Measurements from ENCODE around the gene PLAC8L1.
"Not testable (repeated sequence)": the region's sequence is repeated elsewhere in the genome, so short reads cannot be mapped to it uniquely, and the experiment has no call there.

The PLAC8L1 gene

GRCh38 chr5:146105477-146105876, at the start of gene PLAC8L1:
Gene PLAC8L1, minus strand, starts transcription at chr5:146105577. Its CDS starts 1,266 bp downstream, at chr5:146104311.
- Histone ChIP-seq H3K36me3 (ENCODE audit: control insufficient read depth, insufficient read depth, low read length) (peaks cover 11% of the 10 kb centered on the region; the same call in 1 of the 2 replicates), H3K9ac (ENCODE audit: low read depth, low read length) (no peak within 1 kb of the TSS)

DNA sequence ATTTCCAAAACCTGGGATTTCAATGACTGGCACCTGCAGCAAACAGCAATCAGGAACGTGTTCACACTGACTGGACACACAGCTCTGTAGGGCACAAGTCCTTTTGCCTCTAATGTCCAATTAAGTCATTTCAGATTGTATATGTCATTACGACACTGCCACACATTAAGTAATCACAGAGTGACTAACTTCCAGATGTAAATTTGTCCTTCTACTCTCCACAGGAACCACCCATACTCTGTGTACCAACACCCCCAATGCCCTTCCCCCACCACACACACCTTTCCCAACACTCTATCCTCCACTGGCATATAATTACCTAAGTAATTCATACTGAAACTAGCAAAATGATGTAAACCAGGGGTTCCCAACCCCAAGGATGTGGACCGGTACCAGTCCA, 46.6 kb upstream of the PLAC8L1 start:
- no peaks in the 10 kb centered on the region for H3K4me1 ChIP-seq (ENCODE audit: control insufficient read depth, insufficient read depth, low read length)
- H3K4me3 ChIP-seq (ENCODE audit: low read depth, low read length) = no peak overlapping the region
- H3K36me3 ChIP-seq (ENCODE audit: control insufficient read depth, insufficient read depth, low read length) = peaks cover 100% of the 10 kb centered on the region
- no peak overlapping the region for H3K9ac ChIP-seq (ENCODE audit: low read depth, low read length)
- no peaks in the 10 kb centered on the region for H3K27me3 ChIP-seq (ENCODE audit: control insufficient read depth, insufficient read depth, low read length)
- H3K9me3 ChIP-seq (ENCODE audit: control insufficient read depth, insufficient read depth, low read length) = no peaks in the 10 kb centered on the region
- no peak overlapping the region for H3K27ac ChIP-seq (ENCODE audit: low read depth, low read length)

More at GRCh38 chr5:146105477-146105876, at the start of gene PLAC8L1:
- H3K27ac ChIP-seq (ENCODE audit: low read depth, low read length) = no peak within 1 kb of the TSS
- H3K27me3 ChIP-seq (ENCODE audit: control insufficient read depth, insufficient read depth, low read length) = no peaks in the 10 kb centered on the region
- H3K4me3 ChIP-seq (ENCODE audit: low read depth, low read length) = no peak within 1 kb of the TSS
- H3K4me1 ChIP-seq (ENCODE audit: control insufficient read depth, insufficient read depth, low read length) = peaks cover 15% of the 10 kb centered on the region
- no peaks in the 10 kb centered on the region for H3K9me3 ChIP-seq (ENCODE audit: control insufficient read depth, insufficient read depth, low read length)

- H3K27me3 ChIP-seq (ENCODE audit: control insufficient read depth, insufficient read depth, low read length) = no peaks in the 10 kb centered on the region
- H3K9ac ChIP-seq (ENCODE audit: low read depth, low read length) = no peak overlapping the region
- no peak overlapping the region for H3K27ac ChIP-seq (ENCODE audit: low read depth, low read length)
- no peaks in the 10 kb centered on the region for H3K4me1 ChIP-seq (ENCODE audit: control insufficient read depth, insufficient read depth, low read length)
- H3K36me3 ChIP-seq (ENCODE audit: control insufficient read depth, insufficient read depth, low read length) = peaks cover 98% of the 10 kb centered on the region
- H3K9me3 ChIP-seq (ENCODE audit: control insufficient read depth, insufficient read depth, low read length) = no peaks in the 10 kb centered on the region
- H3K4me3 ChIP-seq (ENCODE audit: low read depth, low read length) = no peak overlapping the region
These were observed 32.6 kb upstream of the PLAC8L1 start for GRCh38 chr5:146137967-146138403.

GRCh38 chr5:146130440-146131045, 25.2 kb upstream of the PLAC8L1 start:
- H3K36me3 ChIP-seq (ENCODE audit: control insufficient read depth, insufficient read depth, low read length) = peaks cover 100% of the 10 kb centered on the region
- H3K4me1 ChIP-seq (ENCODE audit: control insufficient read depth, insufficient read depth, low read length) = no peaks in the 10 kb centered on the region
- no peaks in the 10 kb centered on the region for H3K9me3 ChIP-seq (ENCODE audit: control insufficient read depth, insufficient read depth, low read length)
- no peak overlapping the region for H3K9ac ChIP-seq (ENCODE audit: low read depth, low read length)
- H3K27ac ChIP-seq (ENCODE audit: low read depth, low read length) = no peak overlapping the region
- H3K27me3 ChIP-seq (ENCODE audit: control insufficient read depth, insufficient read depth, low read length) = no peaks in the 10 kb centered on the region
- no peak overlapping the region for H3K4me3 ChIP-seq (ENCODE audit: low read depth, low read length)

DNA sequence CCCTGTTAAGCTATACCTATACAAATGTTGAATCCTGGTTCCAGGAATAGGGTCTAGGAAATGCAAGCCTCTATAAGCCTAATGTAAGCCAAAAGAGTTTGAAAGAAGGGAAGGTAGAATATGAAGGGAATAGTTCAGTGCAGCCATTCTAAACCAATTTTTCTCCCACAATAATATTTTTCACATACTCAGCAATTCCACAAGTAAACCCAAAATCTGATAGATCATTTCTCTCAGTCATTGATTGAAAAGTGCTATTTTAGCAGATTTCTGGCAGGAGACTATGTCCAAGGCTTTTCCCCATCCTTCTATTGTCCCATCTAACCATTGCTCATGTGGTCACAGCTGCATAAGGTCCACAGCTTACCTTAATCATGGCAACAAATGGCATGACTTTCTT, 20.7 kb upstream of the PLAC8L1 start:
- H3K9ac ChIP-seq (ENCODE audit: low read depth, low read length) = no peak overlapping the region
- no peaks in the 10 kb centered on the region for H3K27me3 ChIP-seq (ENCODE audit: control insufficient read depth, insufficient read depth, low read length)
- no peaks in the 10 kb centered on the region for H3K9me3 ChIP-seq (ENCODE audit: control insufficient read depth, insufficient read depth, low read length)
- H3K36me3 ChIP-seq (ENCODE audit: control insufficient read depth, insufficient read depth, low read length) = peaks cover 100% of the 10 kb centered on the region
- H3K27ac ChIP-seq (ENCODE audit: low read depth, low read length) = no peak overlapping the region
- no peak overlapping the region for H3K4me3 ChIP-seq (ENCODE audit: low read depth, low read length)
- no peaks in the 10 kb centered on the region for H3K4me1 ChIP-seq (ENCODE audit: control insufficient read depth, insufficient read depth, low read length)

DNA sequence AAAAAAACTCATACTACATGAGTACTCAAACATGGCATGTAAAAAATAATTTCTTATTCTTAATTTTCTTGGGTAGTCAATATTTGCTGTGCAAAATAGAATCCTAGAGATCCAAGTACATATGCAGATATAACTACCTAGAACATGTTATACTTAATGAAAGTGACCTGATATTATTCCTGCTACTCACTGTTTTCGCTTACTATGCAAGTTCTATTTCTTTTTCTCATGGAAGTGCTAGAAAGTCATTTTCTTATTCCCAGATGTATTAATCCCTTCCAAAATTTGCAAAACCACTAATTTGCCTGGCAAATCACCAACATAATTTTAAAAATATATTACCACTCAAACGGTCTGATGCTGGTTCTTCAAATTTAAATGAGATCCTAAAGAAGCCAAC, 19.2 kb upstream of the PLAC8L1 start:
- Histone ChIP-seq H3K4me3 (ENCODE audit: low read depth, low read length) (no peak overlapping the region), H3K9ac (ENCODE audit: low read depth, low read length) (no peak overlapping the region), H3K36me3 (ENCODE audit: control insufficient read depth, insufficient read depth, low read length) (peaks cover 100% of the 10 kb centered on the region), H3K27me3 (ENCODE audit: control insufficient read depth, insufficient read depth, low read length) (no peaks in the 10 kb centered on the region), H3K9me3 (ENCODE audit: control insufficient read depth, insufficient read depth, low read length) (no peaks in the 10 kb centered on the region), H3K4me1 (ENCODE audit: control insufficient read depth, insufficient read depth, low read length) (no peaks in the 10 kb centered on the region), H3K27ac (ENCODE audit: low read depth, low read length) (no peak overlapping the region)

DNA sequence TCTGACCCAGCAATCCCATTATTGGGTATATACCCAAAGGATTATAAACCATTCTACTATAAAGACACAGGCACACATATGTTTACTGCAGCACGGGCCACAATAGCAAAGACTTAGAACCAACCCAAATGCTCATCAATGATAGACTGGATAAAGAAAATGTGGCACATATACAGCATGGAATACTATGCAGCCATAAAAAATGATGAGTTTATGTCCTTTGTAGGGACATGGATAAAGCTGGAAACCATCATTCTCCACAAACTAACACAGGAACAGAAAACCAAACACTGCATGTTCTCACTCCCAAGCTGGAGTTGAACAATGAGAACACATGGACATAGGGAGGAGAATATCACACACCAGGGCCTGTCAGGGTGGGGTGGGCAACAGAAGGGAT, 16.1 kb upstream of the PLAC8L1 start:
- H3K27ac ChIP-seq (ENCODE audit: low read depth, low read length); H3K27me3 ChIP-seq (ENCODE audit: control insufficient read depth, insufficient read depth, low read length); H3K4me3 ChIP-seq (ENCODE audit: low read depth, low read length); H3K9me3 ChIP-seq (ENCODE audit: control insufficient read depth, insufficient read depth, low read length); H3K9ac ChIP-seq (ENCODE audit: low read depth, low read length); H3K4me1 ChIP-seq (ENCODE audit: control insufficient read depth, insufficient read depth, low read length): not testable (repeated sequence)
- peaks cover 100% of the 10 kb centered on the region for H3K36me3 ChIP-seq (ENCODE audit: control insufficient read depth, insufficient read depth, low read length)

GRCh38 chr5:146118322-146118721, 12.9 kb upstream of the PLAC8L1 start:
- no peak overlapping the region for H3K27ac ChIP-seq (ENCODE audit: low read depth, low read length)
- H3K4me3 ChIP-seq (ENCODE audit: low read depth, low read length) = no peak overlapping the region
- no peaks in the 10 kb centered on the region for H3K27me3 ChIP-seq (ENCODE audit: control insufficient read depth, insufficient read depth, low read length)
- H3K9me3 ChIP-seq (ENCODE audit: control insufficient read depth, insufficient read depth, low read length) = no peaks in the 10 kb centered on the region
- H3K36me3 ChIP-seq (ENCODE audit: control insufficient read depth, insufficient read depth, low read length) = peaks cover 100% of the 10 kb centered on the region
- H3K4me1 ChIP-seq (ENCODE audit: control insufficient read depth, insufficient read depth, low read length) = no peaks in the 10 kb centered on the region
- no peak overlapping the region for H3K9ac ChIP-seq (ENCODE audit: low read depth, low read length)

GRCh38 chr5:146117216-146117615, 11.8 kb upstream of the PLAC8L1 start:
- not testable (repeated sequence) for H3K27me3 ChIP-seq (ENCODE audit: control insufficient read depth, insufficient read depth, low read length); H3K9me3 ChIP-seq (ENCODE audit: control insufficient read depth, insufficient read depth, low read length); H3K27ac ChIP-seq (ENCODE audit: low read depth, low read length); H3K9ac ChIP-seq (ENCODE audit: low read depth, low read length); H3K4me3 ChIP-seq (ENCODE audit: low read depth, low read length); H3K4me1 ChIP-seq (ENCODE audit: control insufficient read depth, insufficient read depth, low read length)
- peaks cover 100% of the 10 kb centered on the region for H3K36me3 ChIP-seq (ENCODE audit: control insufficient read depth, insufficient read depth, low read length)

GRCh38 chr5:146116361-146116760, 11.0 kb upstream of the PLAC8L1 start:
- no peaks in the 10 kb centered on the region for H3K27me3 ChIP-seq (ENCODE audit: control insufficient read depth, insufficient read depth, low read length)

GRCh38 chr5:146112476-146112875, 7.1 kb upstream of the PLAC8L1 start:
- H3K27me3 ChIP-seq (ENCODE audit: control insufficient read depth, insufficient read depth, low read length) = no peaks in the 10 kb centered on the region
- H3K36me3 ChIP-seq (ENCODE audit: control insufficient read depth, insufficient read depth, low read length) = peaks cover 64% of the 10 kb centered on the region
- H3K4me1 ChIP-seq (ENCODE audit: control insufficient read depth, insufficient read depth, low read length) = no peaks in the 10 kb centered on the region
- H3K27ac ChIP-seq (ENCODE audit: low read depth, low read length) = no peak overlapping the region
- H3K9ac ChIP-seq (ENCODE audit: low read depth, low read length) = no peak overlapping the region
- no peak overlapping the region for H3K4me3 ChIP-seq (ENCODE audit: low read depth, low read length)
- no peaks in the 10 kb centered on the region for H3K9me3 ChIP-seq (ENCODE audit: control insufficient read depth, insufficient read depth, low read length)

More at GRCh38 chr5:146116361-146116760, 11.0 kb upstream of the PLAC8L1 start:
- H3K4me3 ChIP-seq (ENCODE audit: low read depth, low read length) = no peak overlapping the region
- no peaks in the 10 kb centered on the region for H3K9me3 ChIP-seq (ENCODE audit: control insufficient read depth, insufficient read depth, low read length)
- peaks cover 100% of the 10 kb centered on the region for H3K36me3 ChIP-seq (ENCODE audit: control insufficient read depth, insufficient read depth, low read length)
- no peak overlapping the region for H3K27ac ChIP-seq (ENCODE audit: low read depth, low read length)
- no peaks in the 10 kb centered on the region for H3K4me1 ChIP-seq (ENCODE audit: control insufficient read depth, insufficient read depth, low read length)
- H3K9ac ChIP-seq (ENCODE audit: low read depth, low read length) = no peak overlapping the region

Data from HUES48 (cell line).